Smooth muscle cell (in vitro differentiated cells): ENCODE measurements around the gene KLRK1. TPM values are rescaled to one million over a fixed set of nuclear protein-coding genes. Genes with fewer than 3 reads are reported as not detected.
A peak's percentile ranks its signal among the peaks of the same experiment; 100 is the strongest.

Source experiments
- DNase-seq: peaks from one replicate; lab custom pipeline; 2025; ENCODE audit not compliant: unreplicated experiment; lab: John Stamatoyannopoulos, UW
- H2AFZ ChIP-seq: fragments of 200-600 bp; sonication (generic); 2 replicates; pipeline ENCODE4 v1.6.0; 2016; ENCODE audit warnings: antibody characterized with exemption, low read depth, mild to moderate bottlenecking
- H3F3A ChIP-seq: fragments of 200-600 bp; sonication (generic); 2 replicates; pipeline ENCODE4 v1.6.0; 2017; ENCODE audit warnings: antibody characterized with exemption, low read depth
- H3K27ac ChIP-seq: fragments of 200-600 bp; sonication (generic); 2 replicates; pipeline ENCODE4 v1.5.1; 2016; ENCODE audit warnings: low read depth, mild to moderate bottlenecking
- H3K27me3 ChIP-seq: fragments of 200-600 bp; sonication (generic); 2 replicates; pipeline ENCODE4 v1.6.1; 2016; ENCODE audit warnings: low read depth, mild to moderate bottlenecking
- H3K36me3 ChIP-seq: fragments of 200-600 bp; sonication (generic); 2 replicates; pipeline ENCODE4 v1.5.1; 2016; ENCODE audit warnings: low read depth
- H3K4me1 ChIP-seq: fragments of 200-600 bp; sonication (generic); 2 replicates; pipeline ENCODE4 v1.5.1; 2016; ENCODE audit warnings: low read depth
- H3K4me2 ChIP-seq: fragments of 200-600 bp; sonication (generic); 2 replicates; pipeline ENCODE4 v1.6.0; 2016; ENCODE audit warnings: mild to moderate bottlenecking
- H3K4me3 ChIP-seq: fragments of 200-600 bp; sonication (generic); 2 replicates; pipeline ENCODE4 v1.5.1; 2016; ENCODE audit warnings: mild to moderate bottlenecking
- H3K79me2 ChIP-seq: fragments of 200-600 bp; sonication (generic); 2 replicates; pipeline ENCODE4 v1.6.0; 2016; ENCODE audit warnings: low read depth, mild to moderate bottlenecking
- H3K9ac ChIP-seq: fragments of 200-600 bp; sonication (generic); 2 replicates; pipeline ENCODE4 v1.6.0; 2016; ENCODE audit warnings: low read depth
- H3K9me3 ChIP-seq: fragments of 200-600 bp; sonication (generic); replicated peaks from 2 replicates; pipeline ENCODE4 v1.5.1; 2016; ENCODE audit warnings: low read depth
- H4K20me1 ChIP-seq: fragments of 200-600 bp; sonication (generic); 2 replicates; pipeline ENCODE4 v1.6.0; 2016; ENCODE audit warnings: low read depth
- WGBS: methylation state at CpG from one replicate; pipeline ENCODE4 v1.1.7; 2016; ENCODE audit warnings: low lambda C conversion rate; 5-methylcytosine and 5-hydroxymethylcytosine counted together
- polyA plus RNA-seq: library from polyadenylated mRNA; unstranded; fragments of >200 nt; fragmentation: Nextera tagmentation; extraction: Ambion mirVana; gene quantifications from 2 replicates; pipeline ENCODE4 v1.2.1, GENCODE V29; 2016
- total RNA-seq: library from RNA; depleted of rRNA; stranded (reverse); fragments of >200 nt; gene quantifications from 2 replicates; pipeline ENCODE4 v1.2.3, GENCODE V29; 2014
- TF ChIP-seq, protein P1 (sequence below): fragments of 200-600 bp; sonication (generic); IDR thresholded peaks from 2 replicates; pipeline ENCODE4 v1.5.1; 2017; ENCODE audit warnings: borderline replicate concordance, mild to moderate bottlenecking, antibody characterized with exemption; ENCODE audit not compliant: insufficient read depth, poor library complexity, severe bottlenecking

The KLRK1 gene
- total and polyA plus RNA-seq, 2 experiments from 2014 or later: not detected

DNA sequence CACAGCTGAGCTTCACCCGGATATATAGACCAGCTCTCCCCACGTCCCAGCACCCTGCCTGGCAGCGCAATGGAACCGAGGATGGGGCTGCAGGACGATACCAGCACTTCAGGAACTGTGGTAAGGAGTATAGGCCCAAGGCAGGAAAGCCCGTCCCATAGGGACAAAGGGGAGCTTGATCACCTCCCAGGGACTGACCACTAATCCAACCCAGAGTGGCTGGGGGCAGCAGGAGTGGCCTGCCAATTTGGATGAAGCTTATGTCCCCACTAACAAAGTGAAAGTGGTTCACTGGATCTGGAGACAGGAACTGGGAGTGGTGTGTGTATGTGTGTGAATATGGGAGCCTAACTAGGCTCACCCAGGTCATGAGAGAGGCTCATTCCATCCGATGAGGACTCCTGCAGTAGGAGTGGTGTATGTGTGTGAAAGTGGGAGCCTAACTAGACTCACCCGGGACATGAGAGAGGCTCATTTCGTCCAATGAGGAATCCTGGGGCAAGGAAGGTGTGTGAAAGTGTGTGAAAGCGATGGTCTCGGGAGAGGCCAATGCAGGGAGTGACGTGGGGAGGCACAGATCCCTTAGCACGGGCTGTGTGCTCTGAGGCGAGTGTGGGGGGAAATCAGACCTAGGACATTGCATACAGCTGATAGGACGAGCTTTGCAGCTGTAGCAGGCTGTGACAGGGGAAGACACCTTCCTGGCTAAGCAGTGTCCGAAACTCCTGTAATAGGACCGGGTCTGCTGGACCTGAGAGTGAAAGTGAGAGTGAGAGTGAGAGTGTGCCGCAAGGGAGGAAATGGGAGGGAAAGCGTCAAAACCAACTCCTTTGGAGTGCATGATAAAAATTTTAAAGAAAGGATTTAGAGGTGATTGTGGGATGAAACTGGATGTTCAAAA lies 25.7 kb downstream of the KLRK1 start:
- 25% methylated on average over 19 of the region's 19 CpGs for WGBS
- Histone ChIP-seq H3K4me1 (peaks cover 42% of the 10 kb centered on the region), H3F3A (peaks cover 16% of the 10 kb centered on the region), H4K20me1 (no peaks in the 10 kb centered on the region), H3K4me3 (peak overlapping the region; percentile 54), H2AFZ (peak overlapping the region; percentile 29), H3K27me3 (no peaks in the 10 kb centered on the region), H3K27ac (peak overlapping the region; percentile 92), H3K9ac (peak overlapping the region; percentile 50), H3K4me2 (peak overlapping the region; percentile 83), H3K9me3 (no peaks in the 10 kb centered on the region), H3K36me3 (no peaks in the 10 kb centered on the region), H3K79me2 (no peaks in the 10 kb centered on the region)
- no peak for DNase-seq
- TF ChIP-seq, protein P1, sequence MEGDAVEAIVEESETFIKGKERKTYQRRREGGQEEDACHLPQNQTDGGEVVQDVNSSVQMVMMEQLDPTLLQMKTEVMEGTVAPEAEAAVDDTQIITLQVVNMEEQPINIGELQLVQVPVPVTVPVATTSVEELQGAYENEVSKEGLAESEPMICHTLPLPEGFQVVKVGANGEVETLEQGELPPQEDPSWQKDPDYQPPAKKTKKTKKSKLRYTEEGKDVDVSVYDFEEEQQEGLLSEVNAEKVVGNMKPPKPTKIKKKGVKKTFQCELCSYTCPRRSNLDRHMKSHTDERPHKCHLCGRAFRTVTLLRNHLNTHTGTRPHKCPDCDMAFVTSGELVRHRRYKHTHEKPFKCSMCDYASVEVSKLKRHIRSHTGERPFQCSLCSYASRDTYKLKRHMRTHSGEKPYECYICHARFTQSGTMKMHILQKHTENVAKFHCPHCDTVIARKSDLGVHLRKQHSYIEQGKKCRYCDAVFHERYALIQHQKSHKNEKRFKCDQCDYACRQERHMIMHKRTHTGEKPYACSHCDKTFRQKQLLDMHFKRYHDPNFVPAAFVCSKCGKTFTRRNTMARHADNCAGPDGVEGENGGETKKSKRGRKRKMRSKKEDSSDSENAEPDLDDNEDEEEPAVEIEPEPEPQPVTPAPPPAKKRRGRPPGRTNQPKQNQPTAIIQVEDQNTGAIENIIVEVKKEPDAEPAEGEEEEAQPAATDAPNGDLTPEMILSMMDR: no peak

- Histone ChIP-seq H3K9ac (peak overlapping the region; percentile 50), H3K9me3 (no peaks in the 10 kb centered on the region), H3K4me2 (peak overlapping the region; percentile 83), H3K4me3 (peak overlapping the region; percentile 54), H3K79me2 (no peaks in the 10 kb centered on the region), H3K4me1 (peaks cover 42% of the 10 kb centered on the region), H3K27ac (peak overlapping the region; percentile 92), H3K36me3 (no peaks in the 10 kb centered on the region), H2AFZ (peak overlapping the region; percentile 29), H3K27me3 (no peaks in the 10 kb centered on the region), H4K20me1 (no peaks in the 10 kb centered on the region), H3F3A (peaks cover 16% of the 10 kb centered on the region)
- TF ChIP-seq, protein P1: no peak
- no peak for DNase-seq
- WGBS: 52% methylated on average over 5 of the region's 5 CpGs
These were observed 26.3 kb downstream of the KLRK1 start for GRCh38 chr12:10363658-10363913.

GRCh38 chr12:10362828-10363657 lies 26.8 kb downstream of the KLRK1 start:
- peak overlapping the region; percentile 92 for H3K27ac ChIP-seq
- 29% methylated on average over 9 of the region's 9 CpGs for WGBS
- H3K4me1 ChIP-seq: peaks cover 42% of the 10 kb centered on the region

More at GRCh38 chr12:10362828-10363657, 26.8 kb downstream of the KLRK1 start:
- Histone ChIP-seq H3K36me3 (no peaks in the 10 kb centered on the region), H3K79me2 (no peaks in the 10 kb centered on the region), H3K9me3 (no peaks in the 10 kb centered on the region), H2AFZ (peak overlapping the region; percentile 29), H3K9ac (peak overlapping the region; percentile 50), H3K4me2 (peak overlapping the region; percentile 83), H3K27me3 (no peaks in the 10 kb centered on the region), H3F3A (peaks cover 16% of the 10 kb centered on the region), H4K20me1 (no peaks in the 10 kb centered on the region), H3K4me3 (peak overlapping the region; percentile 54)
- TF ChIP-seq, protein P1: no peak
- no peak for DNase-seq
